C4-2B (cell line): ENCODE data around the gene B3GALT5.

Experiments used
- CTCF ChIP-seq: fragments of 450-650 bp; conservative IDR thresholded peaks from 2 replicates; pipeline ENCODE4 v1.5.1; 2017; ENCODE audit warnings: mild to moderate bottlenecking
- ZFX ChIP-seq: fragments of 450-650 bp; IDR thresholded peaks from 2 replicates; pipeline ENCODE4 v1.6.1; 2017

- TF ChIP-seq CTCF: no peak
- TF ChIP-seq ZFX: no peak
These were observed 67.5 kb downstream of the B3GALT5 start for GRCh38 chr21:39680216-39680615.
